SK-N-SH (cell line): Measurements from ENCODE around the gene ZC3HAV1L. TPM values are rescaled to one million over a fixed set of nuclear protein-coding genes. Genes with fewer than 3 reads are reported as not detected.
A peak's percentile ranks its signal among the peaks of the same experiment; 100 is the strongest.

Source experiments
- CTCF ChIA-PET: fragments of 300-600, 350-600 bp; formaldehyde crosslinking; extraction: SDS; loops from one replicate; lab custom pipeline; 2021; lab: Yijun Ruan, JAX
- POLR2A ChIA-PET: fragments of 350-600 bp; sonication (Branson Sonifier 250); formaldehyde crosslinking; extraction: SDS; loops from one replicate; lab custom pipeline; 2020; ENCODE audit warnings: antibody characterized with exemption, inconsistent platforms; lab: Yijun Ruan, JAX
- DNase-seq: peaks from one replicate; pipeline ENCODE4 v3.0.0; 2012
- H2AFZ ChIP-seq: fragments of 200-600 bp; sonication (generic); 2 replicates; pipeline ENCODE4 v1.8.1; 2016; ENCODE audit warnings: antibody characterized with exemption, mild to moderate bottlenecking, low read depth
- H3F3A ChIP-seq: fragments of 200-600 bp; sonication (generic); replicated peaks from 2 replicates; pipeline ENCODE3; 2016; ENCODE audit warnings: antibody characterized with exemption, mild to moderate bottlenecking; ENCODE audit not compliant: insufficient read depth
- H3K27ac ChIP-seq, 2 experiments: fragments of 200-500 bp in 1 of 2; fragments of 200-600 bp in 1 of 2; sonication (Bioruptor generic) in 1 of 2; sonication (generic), shearing (Covaris generic) in 1 of 2; 2 replicates each; pipeline versions ENCODE4 v1.5.1 to v1.6.1; 2014 to 2016; ENCODE audit warnings: low read depth in 2 of 2, inconsistent platforms in 1 of 2, low read length in 1 of 2, mild to moderate bottlenecking in 1 of 2, mixed read lengths in 1 of 2
- H3K27me3 ChIP-seq: fragments of 200-600 bp; sonication (generic), shearing (Covaris generic); 2 replicates; pipeline ENCODE4 v1.6.1; 2016; ENCODE audit warnings: mixed run types; ENCODE audit not compliant: insufficient read depth
- H3K36me3 ChIP-seq, 2 experiments: fragments of 200-500 bp in 1 of 2; fragments of 200-600 bp in 1 of 2; sonication (Bioruptor generic) in 1 of 2; sonication (generic) in 1 of 2; replicated peaks in 1 of 2; 2 replicates each; pipeline versions ENCODE3 to v1.5.1; 2014 to 2016; ENCODE audit warnings: low read length in 1 of 2, mild to moderate bottlenecking in 1 of 2; ENCODE audit not compliant: insufficient read depth in 2 of 2, control insufficient read depth in 1 of 2
- H3K4me1 ChIP-seq, 2 experiments: fragments of 200-500 bp in 1 of 2; fragments of 200-600 bp in 1 of 2; sonication (Bioruptor generic) in 1 of 2; sonication (generic), shearing (Covaris generic) in 1 of 2; 2 replicates each; pipeline versions ENCODE4 v1.5.1 to v1.6.1; 2014 to 2016; ENCODE audit warnings: low read depth in 1 of 2, low read length in 1 of 2, mixed run types in 1 of 2; ENCODE audit not compliant: insufficient read depth in 2 of 2, control insufficient read depth in 1 of 2
- H3K4me2 ChIP-seq: fragments of 200-600 bp; sonication (generic), shearing (Covaris generic); 2 replicates; pipeline ENCODE4 v1.6.1; 2017; ENCODE audit warnings: mixed run types
- H3K4me3 ChIP-seq, 2 experiments: fragments of 200-500 bp in 1 of 2; fragments of 200-600 bp in 1 of 2; sonication (Bioruptor generic) in 1 of 2; sonication (generic), shearing (Covaris generic) in 1 of 2; 2 replicates each; pipeline versions ENCODE4 v1.5.1 to v1.8.1; 2014 to 2016; ENCODE audit warnings: low read depth in 2 of 2, inconsistent platforms in 1 of 2, low read length in 1 of 2, mild to moderate bottlenecking in 1 of 2, mixed read lengths in 1 of 2, moderate library complexity in 1 of 2
- H3K79me2 ChIP-seq: fragments of 200-600 bp; sonication (generic); 2 replicates; pipeline ENCODE4 v1.8.1; 2017; ENCODE audit warnings: mild to moderate bottlenecking; ENCODE audit not compliant: insufficient read depth
- H3K9ac ChIP-seq: fragments of 200-600 bp; sonication (generic); 2 replicates; pipeline ENCODE4 v1.6.1; 2017; ENCODE audit warnings: mixed run types
- H3K9me2 ChIP-seq: fragments of 200-600 bp; sonication (generic); 2 replicates; pipeline ENCODE4 v1.6.1; 2017; ENCODE audit warnings: mixed run types
- H3K9me3 ChIP-seq: fragments of 200-600 bp; sonication (generic); 2 replicates; pipeline ENCODE4 v1.6.1; 2017; ENCODE audit warnings: mixed run types, mild to moderate bottlenecking, moderate library complexity
- H4K20me1 ChIP-seq: fragments of 200-600 bp; sonication (generic); 2 replicates; pipeline ENCODE4 v1.6.1; 2017; ENCODE audit warnings: mild to moderate bottlenecking, mixed run types; ENCODE audit not compliant: insufficient read depth
- CHD2 ChIP-seq: fragments of 150-350 bp; IDR thresholded peaks from 2 replicates; pipeline ENCODE4 v1.6.1; 2018; ENCODE audit warnings: low read length; ENCODE audit not compliant: partially characterized antibody
- ELF1 ChIP-seq: IDR thresholded peaks from 2 replicates; pipeline ENCODE4 v1.4.0; 2012
- EZH2phosphoT487 ChIP-seq: fragments of 200-600 bp; sonication (generic); IDR thresholded peaks from 2 replicates; pipeline ENCODE4 v1.6.1; 2017; ENCODE audit warnings: low read depth, mixed run types, mild to moderate bottlenecking, antibody characterized with exemption, moderate library complexity, borderline replicate concordance
- FOSL2 ChIP-seq: IDR thresholded peaks from 2 replicates; pipeline ENCODE4 v1.4.0; 2012; ENCODE audit warnings: low read depth, mild to moderate bottlenecking, moderate library complexity, borderline replicate concordance
- FOXJ3 ChIP-seq: sonication (generic); formaldehyde crosslinking; IDR thresholded peaks from 2 replicates; pipeline ENCODE4 v1.5.1; 2020; ENCODE audit warnings: mild to moderate bottlenecking, missing genetic modification reagents
- GABPA ChIP-seq: IDR thresholded peaks from 2 replicates; pipeline ENCODE4 v1.4.0; 2012; ENCODE audit warnings: low read depth, mild to moderate bottlenecking
- IRF3 ChIP-seq: fragments of 150-350 bp; IDR thresholded peaks from 2 replicates; pipeline ENCODE4 v1.6.1; 2016; ENCODE audit warnings: mild to moderate bottlenecking, low read depth, low read length
- MEF2A ChIP-seq: IDR thresholded peaks from 2 replicates; pipeline ENCODE4 v1.4.0; 2012; ENCODE audit warnings: low read depth, borderline replicate concordance
- NFIC ChIP-seq: IDR thresholded peaks from 2 replicates; pipeline ENCODE4 v1.4.0; 2012; ENCODE audit warnings: borderline replicate concordance
- NRF1 ChIP-seq: IDR thresholded peaks from 2 replicates; pipeline ENCODE4 v1.6.1; 2012; ENCODE audit warnings: low read depth, mild to moderate bottlenecking, low read length
- POLR2AphosphoS5 ChIP-seq: IDR thresholded peaks from 2 replicates; pipeline ENCODE4 v1.6.1; 2012; ENCODE audit warnings: low read depth, low read length
- RCOR1 ChIP-seq: fragments of 150-350 bp; IDR thresholded peaks from 2 replicates; pipeline ENCODE4 v1.6.1; 2017; ENCODE audit warnings: antibody characterized with exemption, low read length
- RFX5 ChIP-seq: IDR thresholded peaks from 2 replicates; pipeline ENCODE4 v1.6.1; 2012; ENCODE audit warnings: mild to moderate bottlenecking, improper control_type of control experiment, low read length
- SMC3 ChIP-seq: IDR thresholded peaks from 2 replicates; pipeline ENCODE4 v1.6.1; 2012; ENCODE audit warnings: low read depth, low read length, improper control_type of control experiment
- TAF1 ChIP-seq: IDR thresholded peaks from 2 replicates; pipeline ENCODE4 v1.6.1; 2012; ENCODE audit warnings: low read depth, mild to moderate bottlenecking, low read length, moderate library complexity, borderline replicate concordance
- TCF12 ChIP-seq: IDR thresholded peaks from 2 replicates; pipeline ENCODE4 v1.4.0; 2012
- TEAD4 ChIP-seq: IDR thresholded peaks from 2 replicates; pipeline ENCODE4 v1.4.0; 2012; ENCODE audit warnings: mild to moderate bottlenecking, borderline replicate concordance; ENCODE audit not compliant: insufficient read depth
- USF1 ChIP-seq: IDR thresholded peaks from 2 replicates; pipeline ENCODE4 v1.4.0; 2012; ENCODE audit warnings: low read depth, borderline replicate concordance
- WGBS: methylation state at CpG from one replicate; pipeline ENCODE4 v1.1.6; 2017; ENCODE audit warnings: low lambda C conversion rate; 5-methylcytosine and 5-hydroxymethylcytosine counted together
- polyA plus RNA-seq, 3 experiments: library from polyadenylated mRNA; depleted of rRNA; stranded (reverse); fragments of >200 nt; gene quantifications; 2 replicates each; pipeline ENCODE4 v1.2.3, GENCODE V29; 2012
- TF ChIP-seq, protein P1 (sequence below): IDR thresholded peaks from 2 replicates; pipeline ENCODE4; 2012
- TF ChIP-seq, protein P2 (sequence below): fragments of 150-350 bp; IDR thresholded peaks from 2 replicates; pipeline ENCODE4 v1.6.1; 2017; ENCODE audit warnings: antibody characterized with exemption, low read length, low read depth, borderline replicate concordance

Gene ZC3HAV1L
- polyA plus RNA-seq, 1 of the 3 experiments (the other 2 are of a cell fraction), result 9.7 TPM

DNA sequence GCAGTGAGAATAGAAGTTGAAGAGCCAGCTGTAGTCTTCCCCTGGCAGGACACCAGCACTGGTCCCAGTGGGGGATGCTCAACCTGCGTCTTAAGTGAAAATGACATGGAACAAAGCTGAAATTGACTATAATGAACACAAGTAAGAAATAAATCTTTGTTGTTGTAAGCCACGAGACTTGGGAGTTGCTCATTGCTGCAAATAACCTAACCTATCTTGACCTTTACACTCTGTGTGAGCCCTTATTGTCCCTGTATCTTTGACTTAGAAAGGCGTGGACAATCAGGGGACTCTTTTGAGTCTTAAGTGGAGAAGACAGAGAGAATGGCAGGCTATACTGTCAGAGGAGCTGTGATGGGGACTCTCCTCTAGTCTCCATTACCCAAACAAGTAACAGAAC is 16.9 kb downstream of the ZC3HAV1L start:
- POLR2A ChIA-PET, result interaction anchor here (0.7 kb wide), 1 partner anchor 127 kb away, joined by 3 read pairs; no protein-coding TSS in a partner anchor

DNA sequence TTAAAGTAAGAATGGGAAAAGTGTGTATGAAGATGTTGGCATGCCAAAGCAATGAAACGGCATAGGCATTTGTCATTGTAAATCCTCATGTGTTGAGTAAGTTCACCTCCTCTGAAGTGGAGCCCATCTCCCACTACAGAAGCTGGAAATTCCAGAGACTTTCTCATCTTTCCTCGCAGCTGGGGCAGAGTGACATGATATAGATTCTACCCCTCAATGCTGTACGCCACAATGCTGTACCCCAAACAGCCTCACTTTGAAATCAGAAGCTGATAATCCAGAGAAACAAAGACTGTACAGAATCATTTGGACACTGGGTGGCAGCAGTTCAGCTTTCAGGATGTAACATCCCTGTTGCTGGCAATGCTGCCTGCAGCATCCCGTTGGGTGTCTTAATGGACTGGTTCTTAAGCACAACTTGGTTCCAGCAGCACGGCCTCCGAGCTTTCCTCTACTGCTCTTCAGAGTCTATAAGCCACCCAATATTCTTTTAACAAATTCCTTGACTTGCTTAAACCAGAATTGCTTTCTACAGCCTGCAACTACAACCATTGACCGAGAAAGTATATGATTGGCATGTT is 18.8 kb downstream of the ZC3HAV1L start:
- CTCF ChIA-PET, result interaction anchor here (0.6 to 11.3 kb wide), 64 partner anchors 9 to 411 kb away, joined by 3 to 140 read pairs (median 4); partner anchors contain the start of genes KIAA1549 and ZC3HAV1L
- no peaks in the 10 kb centered on the region for H3K9me2 ChIP-seq
- WGBS, result 25% methylated on average over 7 of the region's 7 CpGs
- peak overlapping the region; percentile 56; the same call in 1 of the 2 replicates for H2AFZ ChIP-seq
- peaks cover 0 to 3% of the 10 kb centered on the region in 2 experiments; a peak in 2 of 4 replicates for H3K4me1 ChIP-seq
- no peak overlapping the region for H3K27ac ChIP-seq
- H3K4me3 ChIP-seq, result peak overlapping the region in 1 of 2 experiments; percentile 31; a peak in 1 of 4 replicates
- H3K4me2 ChIP-seq, result peak overlapping the region; percentile 33; the same call in 1 of the 2 replicates
- H3K9ac ChIP-seq, result no peak overlapping the region
- no peaks in the 10 kb centered on the region for H3K79me2 ChIP-seq
- 0 out of 2 replicates have a peak, but pooled peaks cover 4% of the 10 kb centered on the region for H3K27me3 ChIP-seq
- no peaks in the 10 kb centered on the region for H4K20me1 ChIP-seq
- H3F3A ChIP-seq, result peaks cover 8% of the 10 kb centered on the region
- peaks cover 14 to 26% of the 10 kb centered on the region in 2 experiments for H3K36me3 ChIP-seq
- DNase-seq, result peak; percentile 88
- H3K9me3 ChIP-seq, result no peaks in the 10 kb centered on the region
- POLR2A ChIA-PET, result interaction anchor here (0.9 to 1.1 kb wide), 4 partner anchors 14 to 214 kb away, joined by 3 to 5 read pairs (median 3); partner anchors contain the start of genes UBN2 and ZC3HAV1L
- TF ChIP-seq MEF2A (no peak), FOXJ3 (CRISPR knock-in tag) (no peak), NRF1 (no peak), GABPA (no peak), TEAD4 (no peak), SMC3 (peak; percentile 91), FOSL2 (no peak), EZH2phosphoT487 (no peak), USF1 (no peak), RCOR1 (no peak; the same call in 1 of the 2 replicates), RFX5 (no peak), IRF3 (no peak), NFIC (no peak), ELF1 (no peak), TAF1 (no peak)
- TF ChIP-seq, protein P1, sequence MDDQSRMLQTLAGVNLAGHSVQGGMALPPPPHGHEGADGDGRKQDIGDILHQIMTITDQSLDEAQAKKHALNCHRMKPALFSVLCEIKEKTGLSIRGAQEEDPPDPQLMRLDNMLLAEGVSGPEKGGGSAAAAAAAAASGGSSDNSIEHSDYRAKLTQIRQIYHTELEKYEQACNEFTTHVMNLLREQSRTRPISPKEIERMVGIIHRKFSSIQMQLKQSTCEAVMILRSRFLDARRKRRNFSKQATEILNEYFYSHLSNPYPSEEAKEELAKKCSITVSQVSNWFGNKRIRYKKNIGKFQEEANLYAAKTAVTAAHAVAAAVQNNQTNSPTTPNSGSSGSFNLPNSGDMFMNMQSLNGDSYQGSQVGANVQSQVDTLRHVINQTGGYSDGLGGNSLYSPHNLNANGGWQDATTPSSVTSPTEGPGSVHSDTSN, result no peak

More for the DNA sequence above, 16.9 kb downstream of the ZC3HAV1L start:
- H3K9ac ChIP-seq, result no peak overlapping the region
- H3F3A ChIP-seq, result peaks cover 17% of the 10 kb centered on the region
- H3K4me3 ChIP-seq, result no peak overlapping the region
- H3K9me2 ChIP-seq, result no peaks in the 10 kb centered on the region
- H3K27ac ChIP-seq, result no peak overlapping the region
- no peak overlapping the region for H2AFZ ChIP-seq
- H3K36me3 ChIP-seq, result peaks cover 27 to 42% of the 10 kb centered on the region in 2 experiments
- peaks cover 3% of the 10 kb centered on the region in 2 experiments; a peak in 3 of 4 replicates for H3K4me1 ChIP-seq
- H3K79me2 ChIP-seq, result no peaks in the 10 kb centered on the region
- no peak overlapping the region for H3K4me2 ChIP-seq
- H3K9me3 ChIP-seq, result no peaks in the 10 kb centered on the region
- H3K27me3 ChIP-seq, result no peaks in the 10 kb centered on the region
- CTCF ChIA-PET, result interaction anchor here (0.9 to 11.3 kb wide), 9 partner anchors 13 to 132 kb away, joined by 3 to 140 read pairs (median 22); partner anchors contain the start of gene ZC3HAV1L
- no peak for DNase-seq
- no peaks in the 10 kb centered on the region for H4K20me1 ChIP-seq
- 95% methylated on average over 3 of the region's 3 CpGs for WGBS
- TF ChIP-seq, protein P1, result no peak
- no peak for TF ChIP-seq TAF1
- no peak for TF ChIP-seq RFX5
- no peak for TF ChIP-seq TEAD4
- no peak for TF ChIP-seq MEF2A
- no peak for TF ChIP-seq GABPA
- TF ChIP-seq CHD2, result no peak
- TF ChIP-seq, protein P2, sequence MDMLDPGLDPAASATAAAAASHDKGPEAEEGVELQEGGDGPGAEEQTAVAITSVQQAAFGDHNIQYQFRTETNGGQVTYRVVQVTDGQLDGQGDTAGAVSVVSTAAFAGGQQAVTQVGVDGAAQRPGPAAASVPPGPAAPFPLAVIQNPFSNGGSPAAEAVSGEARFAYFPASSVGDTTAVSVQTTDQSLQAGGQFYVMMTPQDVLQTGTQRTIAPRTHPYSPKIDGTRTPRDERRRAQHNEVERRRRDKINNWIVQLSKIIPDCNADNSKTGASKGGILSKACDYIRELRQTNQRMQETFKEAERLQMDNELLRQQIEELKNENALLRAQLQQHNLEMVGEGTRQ, result no peak
- no peak for TF ChIP-seq POLR2AphosphoS5
- TF ChIP-seq TCF12, result no peak
